Muscle of back (tissue), 11 donors: ENCODE results near the gene FYB1. TPM values are rescaled to one million over a fixed set of nuclear protein-coding genes. Genes with fewer than 3 reads are reported as not detected.

Experiments
- DNase-seq, 3 donors: peaks; one replicate each; pipeline versions ENCODE4 v3.0.0 to v3.0.0-alpha.2; 2013
- polyA plus RNA-seq, 10 donors: library from polyadenylated mRNA; unstranded; fragments of 120-200 nt; gene quantifications; one replicate each; pipeline ENCODE4 v1.2.1, GENCODE V29; 2013; ENCODE audit not compliant: insufficient read length in 10 of 10

The FYB1 gene
- polyA plus RNA-seq, 10 donors, result 1.9 to 17.6 (median 2.8) TPM

DNA sequence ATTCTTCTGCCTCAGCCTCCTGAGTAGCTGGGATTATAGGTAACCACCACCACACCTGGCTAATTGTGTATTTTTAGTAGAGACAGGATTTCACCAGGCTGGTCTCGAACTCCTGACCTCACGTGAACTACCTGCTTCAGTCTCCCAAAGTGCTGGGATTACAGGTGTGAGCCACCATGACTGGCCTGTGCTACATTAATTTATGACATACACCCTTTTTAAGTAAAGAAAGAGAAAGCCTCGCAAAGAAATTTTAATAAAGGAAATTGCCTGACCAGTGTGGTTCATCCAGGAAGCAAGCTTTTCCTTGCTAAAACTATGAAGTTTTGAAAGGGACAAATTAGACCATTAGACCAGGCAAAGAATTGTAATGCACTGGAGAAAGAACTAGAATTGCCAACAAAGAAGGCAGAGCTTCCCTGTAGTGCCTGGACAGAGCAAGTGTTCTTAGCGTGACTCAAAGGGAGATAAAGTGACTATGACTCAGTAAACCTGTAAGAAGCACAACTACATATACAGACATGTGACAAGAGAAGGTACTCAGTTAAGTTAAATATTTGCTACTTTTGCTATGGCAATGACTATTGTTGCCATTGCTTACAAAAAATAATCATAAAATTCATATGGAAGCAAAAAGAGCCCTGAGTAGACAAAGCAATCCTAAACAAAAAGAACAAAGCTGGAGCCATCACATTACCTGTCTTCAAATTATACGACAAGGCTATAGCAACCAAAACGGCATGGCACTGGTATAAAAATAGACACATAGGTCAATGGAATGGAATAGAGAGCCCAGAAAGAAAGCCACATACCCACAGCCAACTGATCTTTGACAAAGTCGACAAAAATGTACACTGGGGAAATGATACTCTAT lies 54.6 kb downstream of the FYB1 start:
- no peak for DNase-seq

DNA sequence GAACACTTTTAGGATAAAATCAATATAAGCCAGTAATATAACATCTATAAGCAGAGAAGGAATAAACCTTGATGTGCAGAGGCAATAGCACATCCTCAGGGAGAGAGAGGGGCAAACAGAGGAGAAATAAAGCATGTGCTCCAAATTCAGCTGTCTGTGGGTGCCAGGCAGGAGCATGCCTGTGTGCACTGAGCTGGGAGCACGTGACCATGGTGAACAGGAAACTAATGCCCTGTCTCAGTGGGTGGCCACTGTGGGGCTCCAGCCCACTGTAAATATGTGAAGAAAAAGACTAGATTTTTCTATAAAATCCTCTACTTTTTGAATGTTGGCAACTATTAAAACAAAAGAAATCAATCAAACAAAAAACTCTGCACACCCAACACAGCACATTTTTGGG lies 55.3 kb downstream of the FYB1 start:
- DNase-seq, result no peak

DNA sequence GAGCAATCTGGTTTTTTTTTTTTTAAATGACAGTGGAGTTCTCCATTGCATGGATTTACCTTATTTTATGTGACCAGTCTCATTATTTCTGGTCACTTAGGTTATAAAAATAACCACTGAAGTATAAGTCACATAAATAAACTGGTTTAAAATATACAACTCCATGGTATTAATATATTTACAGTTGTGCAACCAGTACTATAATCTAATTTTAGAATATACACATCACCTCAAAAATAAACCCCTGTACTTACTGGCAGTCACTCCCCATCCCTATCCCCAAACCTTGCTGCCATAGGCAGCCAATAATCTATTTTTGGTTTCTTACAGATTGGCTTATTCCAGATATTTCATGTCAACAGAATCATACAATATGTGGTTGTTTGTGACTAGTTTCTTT lies 57.8 kb downstream of the FYB1 start:
- no peak for DNase-seq

DNA sequence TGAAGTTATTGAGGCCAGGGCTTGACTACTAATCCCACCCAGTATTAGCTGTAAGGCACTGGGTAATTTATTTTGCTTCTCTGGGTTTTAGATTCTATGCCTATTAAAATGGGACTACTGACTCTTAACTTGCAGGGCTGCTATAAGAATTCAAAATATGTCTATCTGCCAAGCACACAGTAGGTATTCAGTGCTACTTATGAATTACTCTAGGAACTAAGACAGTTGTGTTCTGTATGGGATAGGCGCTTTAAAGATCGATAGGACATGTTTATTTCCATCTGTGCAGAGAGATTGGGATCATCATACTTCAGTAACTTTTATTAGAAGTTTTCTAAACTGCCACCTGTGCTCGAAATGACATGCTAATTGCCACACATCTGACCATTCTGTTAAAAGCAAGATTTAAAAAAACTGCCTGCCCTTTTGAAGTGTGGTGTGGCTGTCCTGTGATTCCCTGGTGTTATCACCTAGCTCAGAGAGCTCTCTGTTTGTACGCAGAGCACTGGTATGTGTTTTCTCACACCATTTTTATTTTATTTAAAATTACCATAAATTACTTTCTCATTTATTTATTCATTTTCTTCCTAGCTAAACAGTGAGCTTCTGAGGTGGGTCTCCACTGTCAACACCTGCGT lies 58.7 kb downstream of the FYB1 start:
- DNase-seq, result no peak

DNA sequence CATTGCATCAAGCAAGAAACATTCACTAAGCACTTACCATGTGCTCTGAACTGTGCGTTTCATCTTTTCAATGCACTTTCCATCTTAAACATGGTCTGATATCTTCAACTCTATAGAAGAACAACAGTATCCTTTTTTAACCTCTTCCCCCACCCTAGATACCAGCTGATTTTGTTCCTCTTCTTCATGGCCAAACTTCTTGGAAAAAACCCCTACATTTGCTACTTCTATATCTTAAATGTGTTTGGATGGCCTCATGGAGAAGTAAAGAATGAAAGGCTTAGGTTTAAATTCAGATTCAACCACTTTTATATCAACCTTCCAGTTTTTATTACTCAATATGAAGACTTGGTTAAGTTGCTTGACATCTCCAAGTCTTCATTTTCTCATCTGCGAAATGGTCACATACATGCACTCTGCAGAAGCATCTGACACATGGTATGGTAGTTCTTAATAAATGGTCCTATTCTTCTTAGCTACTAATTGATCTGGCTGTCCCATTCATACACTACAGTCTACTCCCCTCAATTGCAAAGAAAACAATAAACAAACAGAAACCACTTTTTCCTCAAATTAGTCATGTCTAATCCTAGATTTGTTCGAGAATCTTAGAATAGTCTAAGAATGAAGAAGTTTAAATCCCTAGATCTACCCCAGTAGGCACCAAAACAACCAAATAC lies 59.4 kb downstream of the FYB1 start:
- DNase-seq, result no peak

DNA sequence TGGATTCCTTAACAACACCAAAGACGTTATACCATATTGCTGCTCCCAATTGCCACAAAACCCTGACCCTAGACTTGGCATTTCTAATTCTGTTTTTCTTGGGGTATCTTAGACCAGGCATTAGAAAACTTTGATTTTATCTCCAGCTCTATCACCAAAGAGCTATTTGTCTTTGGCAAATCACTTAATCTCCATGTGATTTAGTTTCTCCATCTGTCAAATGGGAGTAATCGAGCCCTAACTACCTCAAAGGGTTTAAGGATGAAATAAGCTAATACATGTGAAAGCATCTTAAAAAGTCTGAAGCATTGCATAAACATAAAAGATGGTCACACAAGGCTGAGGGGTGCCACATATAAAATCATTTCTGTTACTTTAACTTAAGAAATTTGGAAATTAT lies 60.6 kb downstream of the FYB1 start:
- no peak for DNase-seq

DNA sequence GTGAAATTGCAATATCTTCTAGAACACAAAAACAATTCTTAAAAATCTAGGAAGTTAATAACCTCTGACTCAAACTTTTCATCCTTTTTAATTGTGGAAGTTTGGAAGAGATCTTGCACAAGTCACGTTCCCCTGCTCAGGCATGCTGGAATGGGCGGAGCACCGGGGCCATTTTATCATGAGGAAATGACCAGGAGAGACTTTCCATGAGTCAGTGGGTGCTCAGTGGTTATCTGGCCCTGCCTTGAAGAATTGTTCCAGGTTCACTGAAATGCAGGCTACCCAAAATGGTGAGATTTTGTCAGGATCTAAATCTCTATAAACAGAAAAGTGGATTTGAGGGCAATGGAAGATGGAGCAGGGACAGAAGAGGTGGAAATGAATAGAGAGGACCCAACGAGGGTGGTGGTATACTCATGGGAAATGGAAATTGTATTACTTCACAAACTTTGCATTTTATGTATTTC lies 61.2 kb downstream of the FYB1 start:
- DNase-seq, result no peak

DNA sequence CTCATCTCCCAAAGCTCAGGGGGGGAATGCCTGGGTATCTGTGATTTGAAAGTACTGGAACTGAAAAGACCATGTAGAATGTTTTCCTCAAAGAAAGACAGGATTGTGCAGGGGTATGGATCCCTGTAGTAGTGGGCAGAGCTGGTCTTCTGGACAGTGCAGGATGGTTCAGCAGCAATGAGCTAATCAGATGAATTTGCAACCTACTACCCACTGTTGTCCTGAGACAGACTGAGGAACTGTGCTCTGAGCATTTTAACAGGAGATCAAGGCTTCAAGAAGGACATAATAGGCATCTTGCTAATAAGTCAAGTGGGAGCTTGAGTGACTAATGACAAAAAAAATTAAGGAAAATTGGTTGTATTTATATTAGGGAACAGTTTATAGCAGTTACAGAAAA lies 61.7 kb downstream of the FYB1 start:
- DNase-seq, result no peak

DNA sequence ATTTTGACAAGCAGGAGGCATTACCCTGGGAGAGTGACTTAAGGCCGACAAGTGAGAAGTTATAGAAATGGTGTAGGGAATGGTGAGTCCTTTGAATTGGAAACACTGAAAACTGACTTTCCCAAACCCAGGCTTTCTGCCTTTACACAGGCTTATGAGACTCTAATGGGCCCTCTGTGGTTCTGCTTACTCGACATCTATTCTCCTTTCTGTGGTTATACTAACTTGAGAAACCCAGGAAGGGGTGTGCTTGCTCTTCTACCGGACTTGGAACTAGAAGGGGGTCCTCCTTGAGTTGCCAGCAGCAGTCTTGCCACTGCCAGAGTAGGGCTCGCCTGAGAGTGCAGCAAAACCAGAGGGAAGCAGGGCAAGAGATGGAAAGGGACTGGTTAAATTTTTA lies 63.3 kb downstream of the FYB1 start:
- DNase-seq, result no peak

DNA sequence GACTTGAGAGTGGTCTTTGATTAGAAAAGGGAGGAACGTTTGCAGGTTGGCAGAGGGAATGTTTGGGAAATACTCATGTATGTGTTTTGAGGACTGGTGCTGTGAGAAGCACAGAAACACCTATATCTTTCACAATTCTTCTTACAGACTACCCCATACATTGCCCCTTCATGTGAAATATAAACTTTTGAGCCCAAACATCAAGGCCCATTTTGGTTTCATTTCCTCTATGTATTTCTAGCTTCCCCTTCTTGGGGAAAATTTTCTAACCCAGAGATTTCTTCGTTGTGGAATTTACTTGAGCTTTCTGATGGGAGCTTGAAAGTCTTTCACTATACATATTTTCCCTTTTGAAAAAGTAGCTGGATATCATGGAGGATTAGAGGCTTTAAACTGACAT lies 67.6 kb downstream of the FYB1 start:
- no peak for DNase-seq

DNA sequence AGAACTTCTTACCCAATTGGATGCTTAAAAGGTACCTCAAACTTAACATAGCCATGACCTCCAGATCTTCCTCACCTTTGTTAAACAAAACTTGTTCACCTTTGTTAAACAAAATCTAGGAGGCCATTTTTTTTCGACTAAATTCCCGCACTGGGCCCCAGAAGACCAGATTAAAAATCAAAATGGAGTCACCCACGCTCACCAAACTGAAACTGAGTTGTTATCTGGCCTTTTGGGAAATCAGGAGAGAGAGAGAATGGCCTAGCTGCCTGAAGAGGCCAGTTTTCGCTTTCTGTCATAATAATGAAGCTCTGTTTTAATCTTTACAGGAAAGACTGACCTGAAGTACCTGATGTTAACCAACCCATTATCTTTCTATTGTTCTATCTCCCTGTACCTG lies 69.4 kb downstream of the FYB1 start:
- no peak for DNase-seq

DNA sequence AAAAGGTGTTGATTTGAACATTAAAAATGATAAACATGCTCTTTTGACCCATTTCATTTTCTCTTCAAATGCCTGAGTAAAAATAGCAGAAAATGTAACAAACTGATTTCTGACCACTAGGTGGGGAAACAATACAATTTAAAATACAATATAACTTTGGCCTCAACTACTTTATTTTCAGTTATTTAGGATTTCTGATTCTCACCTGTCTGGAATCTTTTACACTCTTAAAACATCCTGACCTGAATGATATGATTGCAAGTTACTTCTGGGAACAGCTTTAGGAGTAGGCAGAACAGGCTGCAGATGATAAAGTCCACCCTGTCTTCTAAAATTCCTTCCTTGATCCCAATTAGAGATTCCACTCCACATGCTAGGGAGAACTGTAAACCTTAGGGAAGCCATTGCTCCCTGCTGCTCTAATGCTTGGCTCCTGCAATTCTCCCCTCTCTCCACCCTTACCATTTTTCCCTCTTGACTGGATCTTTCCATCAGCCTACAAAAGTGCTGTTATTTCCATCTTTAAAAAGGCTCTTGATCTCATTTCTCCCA lies 70.3 kb downstream of the FYB1 start:
- peak in 2 of 3 donors; percentile 15 to 59 for DNase-seq

DNA sequence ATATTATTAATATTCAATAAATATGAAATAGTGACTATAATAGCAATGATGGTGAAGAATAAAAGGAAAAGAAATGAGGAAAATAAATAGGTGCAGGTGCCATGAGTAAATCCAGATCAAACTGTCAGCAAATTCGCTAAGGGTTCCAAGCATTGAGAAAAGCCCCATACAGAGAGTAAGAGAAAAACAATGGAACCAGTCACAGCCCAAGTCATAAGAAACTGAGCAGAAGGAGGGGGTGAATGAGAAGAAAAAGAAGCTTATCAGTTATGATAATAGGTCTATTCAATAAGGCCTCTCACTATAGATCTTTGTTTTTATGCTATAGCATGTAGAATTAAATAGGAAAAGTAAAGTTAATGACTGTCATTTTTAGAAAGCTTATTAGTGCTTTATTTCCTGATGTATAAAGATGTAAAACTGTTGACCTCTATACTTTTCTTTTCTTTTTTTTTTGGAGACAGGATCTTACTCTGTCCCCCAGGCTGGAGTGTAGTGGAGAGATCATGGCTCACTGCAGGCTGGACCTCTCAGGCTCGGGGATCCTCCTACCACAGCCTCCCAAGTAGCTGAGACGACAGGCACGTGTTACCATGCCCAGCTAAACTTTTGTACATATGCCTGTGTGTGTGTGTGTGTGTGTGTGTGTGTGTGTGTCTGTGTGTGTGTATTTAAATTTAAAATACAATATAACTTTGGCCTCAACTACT lies 72.4 kb downstream of the FYB1 start:
- no peak for DNase-seq

DNA sequence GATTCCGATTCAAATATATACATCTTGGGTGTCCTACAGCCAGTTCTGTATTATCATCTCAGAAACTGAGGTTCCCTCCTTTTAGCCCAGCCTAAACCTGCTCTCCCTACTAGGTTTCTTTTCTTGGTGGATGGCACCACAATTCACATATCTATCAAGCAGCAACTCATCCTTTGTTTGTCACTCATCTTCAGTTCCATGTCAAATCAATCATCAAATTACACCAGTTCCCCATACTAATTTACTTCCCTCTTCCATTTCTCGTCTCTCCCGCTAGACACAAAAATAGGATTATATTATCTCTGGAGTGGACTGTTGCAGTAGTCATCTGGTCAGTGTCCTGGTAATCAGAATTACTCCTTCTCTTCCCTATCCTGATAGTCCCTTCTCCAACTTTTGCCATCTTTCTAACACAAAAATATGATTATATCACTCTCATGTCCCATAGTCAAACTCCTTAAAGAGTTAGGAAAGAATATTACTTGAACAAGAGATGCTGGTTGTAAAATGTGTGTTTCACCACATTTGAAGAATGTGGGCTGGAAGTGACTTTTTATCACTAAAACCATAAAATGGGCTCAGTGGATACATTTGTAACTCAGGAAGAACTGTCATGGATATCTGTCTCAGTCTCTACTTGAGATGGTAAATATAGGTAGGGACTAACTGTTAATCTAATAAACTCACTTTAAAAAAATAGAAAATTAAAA lies 76.1 kb downstream of the FYB1 start:
- DNase-seq, result no peak

DNA sequence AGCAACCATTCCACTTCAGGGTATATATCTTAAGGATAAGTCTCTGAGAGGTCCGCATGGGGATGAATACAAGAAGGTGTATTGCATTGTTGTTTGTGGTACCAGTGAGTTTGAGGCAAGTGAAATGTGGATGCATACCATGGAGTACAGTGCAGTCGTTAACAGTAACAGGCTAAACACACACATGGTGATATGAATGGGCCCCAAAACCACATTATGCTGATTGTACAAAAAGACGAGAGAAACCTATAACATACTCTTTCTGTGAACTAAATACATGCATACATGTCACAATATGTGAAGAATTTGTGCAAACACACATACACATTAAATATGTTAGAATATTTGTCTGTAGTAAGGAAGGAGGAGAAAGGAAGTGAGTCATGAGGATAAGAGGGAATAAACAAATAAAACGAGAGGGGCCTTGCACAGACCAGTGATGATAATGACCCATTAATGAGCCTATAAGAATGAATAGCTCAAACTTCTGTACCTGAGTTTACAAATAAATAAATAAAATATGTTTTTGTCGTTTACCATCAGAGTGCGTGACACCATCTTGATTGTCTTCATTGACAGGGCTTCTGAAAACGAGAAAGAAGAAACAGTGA lies 78.7 kb downstream of the FYB1 start:
- DNase-seq, result no peak

DNA sequence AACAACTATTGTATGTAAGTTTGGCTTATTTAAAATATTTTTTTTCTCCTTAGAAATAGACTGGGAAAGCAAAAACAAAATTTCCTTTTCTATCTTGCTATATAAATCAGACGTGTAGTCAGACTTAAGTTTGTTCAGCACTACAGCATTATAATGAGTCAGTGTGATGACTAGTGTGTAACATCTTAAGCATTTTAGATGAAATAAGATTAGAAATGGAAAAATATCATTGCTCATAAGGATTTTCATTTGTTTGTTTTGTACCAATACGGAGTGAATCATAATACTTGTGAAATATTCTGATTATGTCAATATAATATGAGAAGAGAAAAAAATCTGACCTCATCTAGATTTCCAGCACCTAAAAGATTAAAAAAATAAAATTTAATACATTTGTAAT lies 80.5 kb downstream of the FYB1 start:
- DNase-seq, result peak in 1 of 3 donors; percentile 49

DNA sequence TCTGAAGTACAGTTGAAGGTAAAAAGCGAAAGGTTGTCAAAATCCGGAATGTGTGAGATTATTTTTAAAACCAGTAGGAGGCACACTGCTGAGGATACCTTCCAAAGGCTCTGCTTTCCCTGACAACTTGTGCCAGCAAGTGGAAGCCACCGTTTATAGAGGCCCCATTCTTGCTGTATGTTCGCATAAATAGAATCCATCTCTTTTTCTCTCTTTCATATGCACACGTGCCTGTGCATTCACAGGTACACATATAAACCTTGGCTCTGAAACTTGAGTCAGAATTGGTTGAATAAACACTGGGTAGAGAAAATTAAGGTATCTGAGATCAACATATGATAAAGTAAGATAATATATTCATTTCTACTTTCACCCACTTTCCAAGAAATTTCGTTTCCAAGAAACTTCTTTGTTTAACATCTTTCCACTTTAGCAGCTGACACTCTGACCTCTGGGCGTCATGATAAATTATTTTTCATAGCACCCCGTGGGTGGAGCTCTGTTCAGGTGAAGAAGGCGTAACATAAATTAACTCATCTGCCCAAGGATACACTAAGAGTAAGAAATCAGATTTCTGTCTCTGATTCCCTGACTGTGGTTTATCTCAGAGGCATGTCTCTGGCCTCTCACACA lies 81.4 kb downstream of the FYB1 start:
- DNase-seq, result no peak

DNA sequence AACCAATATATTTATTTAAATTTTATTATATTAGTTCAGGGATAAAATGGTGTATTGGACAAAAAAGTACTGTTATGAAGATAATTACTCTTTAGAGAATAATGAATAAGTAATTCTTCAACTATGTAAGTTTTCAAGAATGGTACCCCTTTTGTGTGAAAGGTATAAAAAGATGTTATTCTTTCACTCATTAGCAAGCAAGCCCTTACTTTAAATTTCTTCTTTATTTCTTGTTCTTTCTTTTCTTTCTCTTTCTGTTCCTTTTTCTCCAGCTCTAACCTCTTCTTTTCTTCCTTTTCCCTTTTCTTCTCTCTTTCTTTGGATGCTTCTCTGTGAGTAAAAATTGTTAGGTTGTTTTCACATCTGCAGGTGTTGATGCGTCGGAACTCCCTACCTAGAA lies 82.0 kb downstream of the FYB1 start:
- DNase-seq, result no peak

DNA sequence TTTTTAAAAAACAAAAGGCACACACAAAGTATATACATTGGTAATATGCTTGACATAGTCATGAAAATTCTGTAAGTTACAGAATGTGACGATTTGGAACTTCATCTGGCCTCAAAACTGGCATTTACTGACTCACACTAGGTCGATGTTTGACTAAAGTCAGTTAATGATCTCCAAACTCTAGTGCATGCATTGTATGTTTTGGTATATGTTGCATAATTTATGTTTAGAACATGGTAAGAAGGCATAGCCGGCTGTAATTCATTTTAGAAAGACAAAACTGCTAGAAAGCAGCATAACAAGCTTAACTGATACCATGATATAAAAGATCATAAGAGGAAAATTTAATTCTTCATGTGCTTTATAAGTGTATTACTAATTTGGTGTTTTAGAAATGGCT lies 86.6 kb downstream of the FYB1 start:
- no peak for DNase-seq

DNA sequence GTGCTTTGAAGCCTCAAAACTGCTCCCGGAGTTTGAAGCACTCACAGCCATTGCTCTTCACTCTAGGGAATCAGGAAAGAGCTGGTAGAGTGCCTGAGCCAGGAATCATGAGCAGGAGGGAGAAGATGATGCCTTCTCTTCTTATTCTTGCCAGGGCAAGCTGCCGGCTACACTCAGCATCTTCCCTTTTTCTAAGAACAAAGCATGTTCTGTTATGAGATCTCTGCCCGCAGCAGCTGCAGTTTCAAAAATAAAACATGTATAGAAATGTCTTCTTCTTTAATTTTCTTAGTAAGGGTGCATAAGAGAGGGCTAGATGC lies 87.3 kb downstream of the FYB1 start:
- DNase-seq, result no peak
